Omental fat pad (tissue), 4 donors: Measurements from ENCODE around the gene PACC1. TPM values are rescaled to one million over a fixed set of nuclear protein-coding genes. Genes with fewer than 3 reads are reported as not detected.
"Not testable (repeated sequence)": the region's sequence is repeated elsewhere in the genome, so short reads cannot be mapped to it uniquely, and the experiment has no call there.

Experiments
- ATAC-seq: fragments of 150-250 bp; one replicate; pipeline ENCODE4 v1.9.1; 2016; ENCODE audit warnings: mild to moderate bottlenecking, moderate library complexity; ENCODE audit not compliant: low FRiP score
- DNase-seq: peaks from one replicate; pipeline ENCODE4 v3.0.0-alpha.2; 2019; ENCODE audit warnings: low spot score
- CTCF ChIP-seq, 3 donors: fragments of 450-650 bp; IDR thresholded peaks; one replicate each; pipeline ENCODE4 v1.5.1; 2016 to 2017; ENCODE audit warnings: antibody characterized with exemption in 3 of 3, mild to moderate bottlenecking in 3 of 3, moderate library complexity in 2 of 3
- total RNA-seq, 4 donors: library from RNA; depleted of rRNA; stranded (reverse); fragments of >200 nt; gene quantifications; one replicate each; pipeline ENCODE4 v1.1.0, GENCODE V29; 2016

Gene PACC1
- total RNA-seq, 4 donors from 2014 or later, result 3.4 to 6.2 (median 5.8) TPM

- DNase-seq, result no peak
- no peak for TF ChIP-seq CTCF (IDR thresholded peaks at IDR 0.05)
- no peak for ATAC-seq
Observed at GRCh38 chr1:212396638-212397037, 18.0 kb downstream of the PACC1 start.

GRCh38 chr1:212395678-212396437, 18.8 kb downstream of the PACC1 start:
- not testable (repeated sequence) for DNase-seq, ATAC-seq

- no peak for ATAC-seq
Observed at GRCh38 chr1:212388985-212389716, 25.5 kb downstream of the PACC1 start.

GRCh38 chr1:212386029-212386428, 28.7 kb downstream of the PACC1 start:
- TF ChIP-seq CTCF (IDR thresholded peaks at IDR 0.05), result no peak
- ATAC-seq, result no peak
- DNase-seq, result no peak

More at GRCh38 chr1:212388985-212389716, 25.5 kb downstream of the PACC1 start:
- no peak for TF ChIP-seq CTCF (IDR thresholded peaks at IDR 0.05)
- no peak for DNase-seq

- DNase-seq (no peak), ATAC-seq (no peak)
- no peak for TF ChIP-seq CTCF (IDR thresholded peaks at IDR 0.05)
Observed at GRCh38 chr1:212381397-212382035, 33.2 kb downstream of the PACC1 start.

- TF ChIP-seq CTCF (IDR thresholded peaks at IDR 0.05), result no peak
- no peak for ATAC-seq
- DNase-seq, result no peak
Observed at GRCh38 chr1:212379366-212379765, 35.3 kb downstream of the PACC1 start.

- DNase-seq (no peak), ATAC-seq (no peak)
- no peak for TF ChIP-seq CTCF (IDR thresholded peaks at IDR 0.05)
Observed at GRCh38 chr1:212377644-212378043, 37.0 kb downstream of the PACC1 start.
